ENCODE data around the gene FAM228A. TPM values are rescaled to one million over a fixed set of nuclear protein-coding genes. Genes with fewer than 3 reads are reported as not detected.

FAM228A gene
- polyA plus RNA-seq, 1 of the 3 experiments (the other 2 are of a cell fraction), result 0.10 TPM

DNA sequence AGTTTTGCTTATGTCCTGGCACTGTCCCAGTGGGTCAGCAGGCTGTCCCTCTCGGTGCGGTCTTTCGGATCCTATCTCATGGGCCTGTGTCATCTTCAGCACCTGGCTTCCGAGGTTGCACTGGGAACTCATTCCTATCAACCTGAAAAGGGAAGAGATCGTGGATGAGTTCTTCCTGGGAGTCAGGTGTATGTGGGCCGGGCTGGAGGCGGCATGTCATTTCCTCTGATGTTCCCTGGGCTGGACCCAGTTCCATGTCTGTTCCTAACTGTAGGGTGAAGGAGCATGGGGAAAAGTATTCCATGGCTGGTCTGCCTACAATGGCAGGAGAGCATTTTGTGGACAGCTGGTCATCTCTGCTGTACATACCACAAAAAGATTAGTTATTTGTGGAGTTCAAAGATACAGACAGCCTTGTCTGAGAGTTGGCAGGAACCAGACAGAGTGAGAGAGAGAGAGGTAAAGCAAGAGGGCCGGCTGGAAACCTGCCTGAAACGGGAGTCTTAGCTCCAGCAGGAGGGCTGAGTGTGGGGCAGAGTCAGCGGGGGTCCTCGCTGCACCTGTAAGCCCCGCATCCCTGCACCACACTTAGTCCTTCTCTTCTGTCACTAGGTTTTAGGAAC is 25.2 kb downstream of the FAM228A start:
- POLR2A ChIA-PET, result no interaction called here

More for the DNA sequence above, 25.2 kb downstream of the FAM228A start:
- Histone ChIP-seq H3K9me3 (no peaks in the 10 kb centered on the region), H2AFZ (ENCODE audit: low read depth) (no peak overlapping the region), H3K27ac (ENCODE audit: low read depth in 2 of 2, low read length in 1 of 2) (no peak overlapping the region), H3K9ac (no peak overlapping the region), H3F3A (replicated peaks; ENCODE audit: insufficient read depth) (no peaks in the 10 kb centered on the region), H3K4me2 (no peak overlapping the region), H3K79me2 (ENCODE audit: insufficient read depth) (no peaks in the 10 kb centered on the region), H4K20me1 (ENCODE audit: insufficient read depth) (no peaks in the 10 kb centered on the region), H3K27me3 (ENCODE audit: insufficient read depth) (no peaks in the 10 kb centered on the region), H3K4me3 (ENCODE audit: low read depth in 2 of 2, low read length in 1 of 2) (no peak overlapping the region), H3K4me1 (ENCODE audit: control insufficient read depth in 1 of 2, insufficient read depth in 2 of 2, low read depth in 1 of 2, low read length in 1 of 2) (no peaks in the 10 kb centered on the region; a peak in 1 of 4 replicates), H3K9me2 (no peaks in the 10 kb centered on the region), H3K36me3 (replicated peaks in 1 of 2; ENCODE audit: control insufficient read depth in 1 of 2, insufficient read depth in 2 of 2, low read length in 1 of 2) (peaks cover 0 to 19% of the 10 kb centered on the region in 2 experiments)
- CTCF ChIA-PET, result interaction anchor here (0.8 to 1.2 kb wide), 2 partner anchors 15 to 17 kb away, joined by 3 read pairs; no protein-coding TSS in a partner anchor
- DNase-seq, result no peak
- 86% methylated on average over 12 of the region's 12 CpGs for WGBS (ENCODE audit: low lambda C conversion rate)
- TF ChIP-seq TAF1 (IDR thresholded peaks at IDR 0.05; ENCODE audit: borderline replicate concordance, low read depth, low read length) (no peak), MXI1 (IDR thresholded peaks at IDR 0.05; ENCODE audit: low read depth, low read length) (no peak), ELF1 (IDR thresholded peaks at IDR 0.05) (no peak), YY1 (IDR thresholded peaks at IDR 0.05; ENCODE audit: low read depth) (no peak), CHD2 (IDR thresholded peaks at IDR 0.05; ENCODE audit: low read length, partially characterized antibody) (no peak), NRF1 (IDR thresholded peaks at IDR 0.05; ENCODE audit: low read depth, low read length) (no peak), MEF2A (IDR thresholded peaks at IDR 0.05; ENCODE audit: borderline replicate concordance, low read depth) (no peak), POLR2AphosphoS5 (IDR thresholded peaks at IDR 0.05; ENCODE audit: low read depth, low read length) (no peak), FOXM1 (IDR thresholded peaks at IDR 0.05; ENCODE audit: low read depth) (no peak), RAD21 (IDR thresholded peaks at IDR 0.05; ENCODE audit: low read length) (no peak), RXRA (IDR thresholded peaks at IDR 0.05; ENCODE audit: borderline replicate concordance, low read depth) (no peak), EZH2phosphoT487 (IDR thresholded peaks at IDR 0.05; ENCODE audit: borderline replicate concordance, low read depth) (no peak), SMC3 (IDR thresholded peaks at IDR 0.05; ENCODE audit: low read depth, low read length) (no peak), TCF12 (IDR thresholded peaks at IDR 0.05) (no peak)
- TF ChIP-seq, protein P1, sequence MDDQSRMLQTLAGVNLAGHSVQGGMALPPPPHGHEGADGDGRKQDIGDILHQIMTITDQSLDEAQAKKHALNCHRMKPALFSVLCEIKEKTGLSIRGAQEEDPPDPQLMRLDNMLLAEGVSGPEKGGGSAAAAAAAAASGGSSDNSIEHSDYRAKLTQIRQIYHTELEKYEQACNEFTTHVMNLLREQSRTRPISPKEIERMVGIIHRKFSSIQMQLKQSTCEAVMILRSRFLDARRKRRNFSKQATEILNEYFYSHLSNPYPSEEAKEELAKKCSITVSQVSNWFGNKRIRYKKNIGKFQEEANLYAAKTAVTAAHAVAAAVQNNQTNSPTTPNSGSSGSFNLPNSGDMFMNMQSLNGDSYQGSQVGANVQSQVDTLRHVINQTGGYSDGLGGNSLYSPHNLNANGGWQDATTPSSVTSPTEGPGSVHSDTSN (IDR thresholded peaks at IDR 0.05), result no peak
- TF ChIP-seq, protein P2, sequence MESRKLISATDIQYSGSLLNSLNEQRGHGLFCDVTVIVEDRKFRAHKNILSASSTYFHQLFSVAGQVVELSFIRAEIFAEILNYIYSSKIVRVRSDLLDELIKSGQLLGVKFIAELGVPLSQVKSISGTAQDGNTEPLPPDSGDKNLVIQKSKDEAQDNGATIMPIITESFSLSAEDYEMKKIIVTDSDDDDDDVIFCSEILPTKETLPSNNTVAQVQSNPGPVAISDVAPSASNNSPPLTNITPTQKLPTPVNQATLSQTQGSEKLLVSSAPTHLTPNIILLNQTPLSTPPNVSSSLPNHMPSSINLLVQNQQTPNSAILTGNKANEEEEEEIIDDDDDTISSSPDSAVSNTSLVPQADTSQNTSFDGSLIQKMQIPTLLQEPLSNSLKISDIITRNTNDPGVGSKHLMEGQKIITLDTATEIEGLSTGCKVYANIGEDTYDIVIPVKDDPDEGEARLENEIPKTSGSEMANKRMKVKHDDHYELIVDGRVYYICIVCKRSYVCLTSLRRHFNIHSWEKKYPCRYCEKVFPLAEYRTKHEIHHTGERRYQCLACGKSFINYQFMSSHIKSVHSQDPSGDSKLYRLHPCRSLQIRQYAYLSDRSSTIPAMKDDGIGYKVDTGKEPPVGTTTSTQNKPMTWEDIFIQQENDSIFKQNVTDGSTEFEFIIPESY (IDR thresholded peaks at IDR 0.05; ENCODE audit: borderline replicate concordance, low read depth), result no peak
- TF ChIP-seq, protein P3, sequence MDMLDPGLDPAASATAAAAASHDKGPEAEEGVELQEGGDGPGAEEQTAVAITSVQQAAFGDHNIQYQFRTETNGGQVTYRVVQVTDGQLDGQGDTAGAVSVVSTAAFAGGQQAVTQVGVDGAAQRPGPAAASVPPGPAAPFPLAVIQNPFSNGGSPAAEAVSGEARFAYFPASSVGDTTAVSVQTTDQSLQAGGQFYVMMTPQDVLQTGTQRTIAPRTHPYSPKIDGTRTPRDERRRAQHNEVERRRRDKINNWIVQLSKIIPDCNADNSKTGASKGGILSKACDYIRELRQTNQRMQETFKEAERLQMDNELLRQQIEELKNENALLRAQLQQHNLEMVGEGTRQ (IDR thresholded peaks at IDR 0.05; ENCODE audit: borderline replicate concordance, low read depth, low read length), result no peak
- TF ChIP-seq, protein P4, sequence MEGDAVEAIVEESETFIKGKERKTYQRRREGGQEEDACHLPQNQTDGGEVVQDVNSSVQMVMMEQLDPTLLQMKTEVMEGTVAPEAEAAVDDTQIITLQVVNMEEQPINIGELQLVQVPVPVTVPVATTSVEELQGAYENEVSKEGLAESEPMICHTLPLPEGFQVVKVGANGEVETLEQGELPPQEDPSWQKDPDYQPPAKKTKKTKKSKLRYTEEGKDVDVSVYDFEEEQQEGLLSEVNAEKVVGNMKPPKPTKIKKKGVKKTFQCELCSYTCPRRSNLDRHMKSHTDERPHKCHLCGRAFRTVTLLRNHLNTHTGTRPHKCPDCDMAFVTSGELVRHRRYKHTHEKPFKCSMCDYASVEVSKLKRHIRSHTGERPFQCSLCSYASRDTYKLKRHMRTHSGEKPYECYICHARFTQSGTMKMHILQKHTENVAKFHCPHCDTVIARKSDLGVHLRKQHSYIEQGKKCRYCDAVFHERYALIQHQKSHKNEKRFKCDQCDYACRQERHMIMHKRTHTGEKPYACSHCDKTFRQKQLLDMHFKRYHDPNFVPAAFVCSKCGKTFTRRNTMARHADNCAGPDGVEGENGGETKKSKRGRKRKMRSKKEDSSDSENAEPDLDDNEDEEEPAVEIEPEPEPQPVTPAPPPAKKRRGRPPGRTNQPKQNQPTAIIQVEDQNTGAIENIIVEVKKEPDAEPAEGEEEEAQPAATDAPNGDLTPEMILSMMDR (IDR thresholded peaks at IDR 0.05), result no peak
- TF ChIP-seq, protein P5, sequence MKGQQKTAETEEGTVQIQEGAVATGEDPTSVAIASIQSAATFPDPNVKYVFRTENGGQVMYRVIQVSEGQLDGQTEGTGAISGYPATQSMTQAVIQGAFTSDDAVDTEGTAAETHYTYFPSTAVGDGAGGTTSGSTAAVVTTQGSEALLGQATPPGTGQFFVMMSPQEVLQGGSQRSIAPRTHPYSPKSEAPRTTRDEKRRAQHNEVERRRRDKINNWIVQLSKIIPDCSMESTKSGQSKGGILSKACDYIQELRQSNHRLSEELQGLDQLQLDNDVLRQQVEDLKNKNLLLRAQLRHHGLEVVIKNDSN (IDR thresholded peaks at IDR 0.05; ENCODE audit: borderline replicate concordance, low read depth), result no peak
- TF ChIP-seq, protein P6, sequence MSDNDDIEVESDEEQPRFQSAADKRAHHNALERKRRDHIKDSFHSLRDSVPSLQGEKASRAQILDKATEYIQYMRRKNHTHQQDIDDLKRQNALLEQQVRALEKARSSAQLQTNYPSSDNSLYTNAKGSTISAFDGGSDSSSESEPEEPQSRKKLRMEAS (IDR thresholded peaks at IDR 0.05; ENCODE audit: low read depth), result no peak

All from SK-N-SH (cell line).